HuH-7 (cell line): ENCODE measurements around the gene PIGS.
"Not testable (repeated sequence)": the region's sequence is repeated elsewhere in the genome, so short reads cannot be mapped to it uniquely, and the experiment has no call there.

ENCODE experiments used
- DNase-seq: peaks from one replicate; pipeline ENCODE4 v3.0.0; 2011; ENCODE audit warnings: low spot score

PIGS gene

DNA sequence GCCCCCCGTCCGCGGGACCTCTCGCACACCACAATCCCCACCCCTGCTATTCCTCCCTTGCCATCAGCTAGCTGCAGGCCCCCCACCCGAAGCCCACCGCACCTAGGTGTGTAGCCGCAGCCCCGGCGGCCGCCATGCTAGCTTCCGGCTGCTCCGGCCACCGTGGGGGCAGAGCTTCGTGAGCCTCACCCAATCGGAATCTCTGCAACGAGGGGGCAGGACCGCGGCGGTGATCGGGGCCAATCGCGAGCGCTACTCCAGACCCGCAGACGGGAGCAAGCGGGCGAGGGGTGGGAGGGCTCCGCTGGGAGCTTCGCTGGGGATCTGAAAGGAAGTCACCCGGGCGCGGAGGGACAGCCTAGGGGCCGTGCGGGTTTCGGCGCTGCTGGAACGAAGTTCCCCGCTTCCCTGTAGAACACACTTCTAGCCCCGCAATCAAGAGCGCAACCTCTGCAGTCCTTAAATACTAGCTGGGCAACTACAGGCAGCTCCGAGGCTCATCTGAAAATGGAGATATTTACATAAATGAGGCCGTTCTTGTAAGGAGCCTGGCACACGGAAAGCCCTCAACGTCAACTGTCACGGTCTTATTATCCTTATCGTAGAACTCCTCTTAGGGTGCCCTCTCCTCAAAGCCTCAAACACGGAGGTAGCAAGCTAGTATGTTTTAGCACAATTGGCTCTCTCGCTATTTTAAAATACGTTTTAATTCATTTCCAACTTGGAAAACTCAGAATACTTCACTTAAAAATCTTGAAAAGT lies at the start of gene PIGS:
PIGS (minus strand) TSS at position 164 of the 762 bp plus-strand sequence; CDS start at position 136, 28 bp downstream.
- DNase-seq, result peak; percentile 99

GRCh38 chr17:28620010-28620409 lies 48.7 kb upstream of the PIGS start:
- DNase-seq, result peak; percentile 20

- no peak for DNase-seq
Observed at GRCh38 chr17:28618464-28618863, 47.1 kb upstream of the PIGS start.

GRCh38 chr17:28616281-28616680 lies 45.0 kb upstream of the PIGS start:
- DNase-seq, result no peak

DNA sequence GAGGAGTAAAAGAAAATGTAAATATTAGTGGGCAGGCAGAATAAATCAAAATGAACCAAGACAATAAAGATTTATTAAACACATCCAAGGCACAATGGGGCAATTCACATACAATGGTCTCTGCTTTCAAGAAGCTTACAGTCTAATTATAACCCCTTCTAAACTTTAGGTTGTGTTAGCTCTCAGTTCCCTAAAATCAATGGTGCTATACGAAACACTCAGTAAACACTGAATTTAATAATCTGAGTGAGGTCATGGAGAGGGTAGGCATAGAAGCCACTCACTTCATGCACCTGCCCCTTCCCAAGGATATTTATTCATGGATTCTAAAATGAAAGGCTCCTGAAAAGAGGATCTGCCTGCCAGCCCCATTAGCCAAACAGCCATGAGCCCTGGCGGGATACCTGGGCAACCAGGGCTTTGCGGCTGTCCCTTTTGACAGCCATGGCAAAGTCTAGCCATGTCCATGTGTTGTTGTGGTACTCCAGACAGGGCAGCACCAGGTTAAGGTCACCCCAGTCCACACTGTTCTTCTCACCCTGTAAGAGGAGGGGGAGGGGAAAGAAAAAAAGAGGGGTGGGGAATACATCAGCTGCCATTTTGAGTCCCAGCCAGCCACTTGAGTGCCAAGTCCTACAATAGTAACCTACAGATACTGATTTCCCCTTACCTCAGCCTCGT lies 44.1 kb upstream of the PIGS start:
- DNase-seq, result no peak

- DNase-seq, result no peak
Observed at GRCh38 chr17:28613931-28614381, 42.6 kb upstream of the PIGS start, which contains the start of gene RSKR. TSS of gene RSKR (minus strand) at chr17:28614185. CDS start at chr17:28614161, 24 bp downstream.

DNA sequence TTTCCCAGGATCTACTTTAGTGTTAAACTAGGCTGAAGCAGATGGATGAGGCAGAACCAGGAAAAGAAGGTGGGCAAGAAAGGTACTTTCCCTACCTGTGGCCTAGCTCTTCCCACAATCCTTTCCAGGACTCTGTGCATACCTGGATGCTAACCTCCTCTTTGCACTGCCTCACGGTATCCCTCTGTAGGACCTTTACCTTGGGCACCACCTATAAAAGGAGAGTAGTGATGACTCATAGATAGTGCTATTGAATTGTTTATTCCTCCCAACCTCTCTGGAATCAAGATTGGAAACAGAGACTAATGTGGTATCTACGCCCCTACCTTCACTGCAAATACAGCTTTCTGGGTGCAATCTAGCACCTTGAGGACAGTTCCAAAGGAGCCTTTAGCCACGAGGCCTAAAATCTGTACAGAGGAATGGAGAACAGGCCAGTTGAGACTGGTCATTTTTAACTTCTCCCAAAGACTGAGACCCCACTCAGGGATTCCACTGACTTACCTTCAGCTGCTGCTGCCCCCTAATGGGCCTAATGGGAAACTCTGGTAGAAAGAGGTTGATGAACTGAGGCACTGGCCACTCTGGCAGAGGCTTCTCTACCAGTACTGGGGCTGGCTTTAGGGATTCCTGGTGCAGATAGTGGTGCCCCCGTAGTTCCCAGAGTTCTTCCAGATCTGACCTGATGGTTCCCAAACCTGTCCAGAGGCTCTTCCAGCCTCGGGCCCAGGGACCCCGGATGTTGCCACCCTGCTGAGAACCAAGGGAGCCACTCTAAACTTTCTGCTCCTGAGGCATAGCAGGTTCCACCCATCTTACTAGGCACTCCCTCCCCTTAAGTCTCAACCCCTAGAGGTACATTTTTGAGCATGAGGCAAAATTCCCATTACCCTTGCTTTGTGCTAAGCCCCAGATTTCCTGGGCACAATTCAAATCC lies 41.9 kb upstream of the PIGS start:
- DNase-seq, result peak; percentile 72

- no peak for DNase-seq
Observed at GRCh38 chr17:28612531-28612930, 41.2 kb upstream of the PIGS start.

GRCh38 chr17:28610376-28610775 lies 39.1 kb upstream of the PIGS start:
- DNase-seq, result no peak

GRCh38 chr17:28604031-28604430 lies 32.7 kb upstream of the PIGS start:
- not testable (repeated sequence) for DNase-seq

DNA sequence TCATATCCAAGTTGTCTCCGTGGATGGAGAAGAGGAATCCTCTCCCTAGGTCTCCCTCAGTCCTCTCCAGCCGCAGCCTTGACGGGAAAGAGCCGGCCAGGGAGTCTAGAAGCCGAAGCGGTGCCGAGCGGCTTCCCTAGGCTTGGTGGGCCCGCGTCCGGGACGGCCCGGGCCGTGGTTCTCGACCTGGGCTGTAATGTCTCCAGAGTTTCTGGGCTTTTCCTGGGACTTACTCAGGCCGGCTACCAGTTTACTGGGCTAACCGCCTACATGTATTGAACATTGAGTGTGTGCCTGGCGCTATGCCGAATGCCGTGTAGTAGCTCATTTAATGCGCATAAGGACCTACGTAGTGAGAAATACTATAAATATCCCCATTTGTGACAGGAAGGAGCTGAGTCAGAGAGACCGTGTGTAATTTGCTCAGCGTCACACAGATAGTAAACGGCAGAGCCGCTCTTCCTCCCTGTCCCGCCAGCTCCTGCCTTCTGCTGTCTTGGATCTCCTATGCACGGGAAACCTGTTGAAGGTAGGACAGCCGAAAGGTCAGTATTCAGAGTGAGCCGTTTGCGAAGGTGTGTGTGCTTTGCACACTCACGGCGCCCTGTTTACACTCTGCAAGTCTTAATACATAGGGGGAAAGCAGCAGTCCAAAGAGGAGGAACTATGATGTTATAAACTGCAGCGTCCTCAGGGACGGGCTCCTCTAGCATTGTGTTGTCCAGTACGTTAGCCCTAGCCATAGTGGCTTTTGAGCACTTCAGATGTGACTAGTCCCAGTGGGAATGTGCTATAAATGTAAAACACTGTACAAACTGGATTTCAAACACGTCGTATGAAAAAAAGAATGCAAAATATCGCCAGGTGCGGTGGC lies 28.2 kb upstream of the PIGS start:
- peak; percentile 56 for DNase-seq

- DNase-seq, result peak; percentile 93
Observed at GRCh38 chr17:28598799-28599310, 27.5 kb upstream of the PIGS start, which contains the start of gene SPAG5. TSS of gene SPAG5 (minus strand) at chr17:28599025. CDS start at chr17:28598946, 79 bp downstream.

DNA sequence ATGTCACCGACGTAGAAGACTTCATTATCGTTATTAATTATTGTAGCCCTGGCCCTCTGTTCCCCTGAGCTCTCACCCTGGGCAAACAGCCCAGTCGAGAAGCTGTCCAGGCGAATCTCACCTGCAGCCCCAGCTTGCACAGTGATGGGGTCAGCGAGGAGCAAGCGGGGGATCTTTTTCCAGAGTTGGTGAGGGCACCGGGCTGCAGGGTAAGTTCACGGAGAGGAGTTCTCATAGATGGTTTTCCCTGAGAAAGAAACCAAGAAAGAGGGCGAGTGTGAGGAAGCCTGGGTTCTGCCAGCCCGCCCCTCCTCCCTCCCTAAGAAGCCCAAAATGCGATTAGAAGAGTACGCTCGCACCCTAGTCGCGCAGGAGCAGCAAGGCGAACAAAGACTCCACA lies 27.1 kb upstream of the PIGS start:
- DNase-seq, result no peak

DNA sequence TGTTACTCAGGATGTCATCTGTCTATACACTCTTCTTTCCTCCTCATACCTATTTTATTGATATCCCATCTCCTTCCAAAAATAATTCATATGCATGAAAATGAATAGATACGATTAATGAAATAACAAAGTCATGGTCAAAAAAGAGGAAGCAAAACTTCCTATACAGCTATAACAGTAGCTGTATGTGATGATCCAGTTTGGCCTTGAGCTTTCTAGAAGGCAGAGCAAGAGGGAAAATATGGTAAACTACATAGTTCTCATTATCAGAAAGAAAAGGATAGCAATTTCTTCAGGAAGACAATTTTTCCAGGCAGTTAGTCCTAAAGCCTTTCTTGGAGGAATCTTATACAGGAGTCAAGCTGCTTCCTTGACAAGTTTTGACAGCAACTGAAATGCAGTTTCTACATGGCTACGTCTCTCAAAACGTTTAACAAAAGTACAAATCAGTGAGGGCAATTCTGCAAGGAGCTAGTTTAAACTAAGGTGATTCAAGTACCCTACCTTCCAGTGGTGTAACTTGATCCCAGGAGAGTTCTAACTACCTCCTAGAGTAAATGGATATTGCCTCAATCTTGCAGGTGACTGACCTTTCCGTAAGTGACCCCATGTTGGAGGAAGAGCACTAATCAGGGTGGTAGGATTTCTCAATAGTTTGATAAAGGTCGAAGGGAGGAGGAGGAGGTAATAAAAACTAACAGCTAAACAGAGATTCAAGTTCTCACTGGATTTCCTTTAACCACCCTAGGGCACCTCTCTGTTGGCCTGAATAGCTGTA lies 26.5 kb upstream of the PIGS start:
- DNase-seq, result peak; percentile 57

- no peak for DNase-seq
Observed at GRCh38 chr17:28592260-28592659, 20.9 kb upstream of the PIGS start.

DNA sequence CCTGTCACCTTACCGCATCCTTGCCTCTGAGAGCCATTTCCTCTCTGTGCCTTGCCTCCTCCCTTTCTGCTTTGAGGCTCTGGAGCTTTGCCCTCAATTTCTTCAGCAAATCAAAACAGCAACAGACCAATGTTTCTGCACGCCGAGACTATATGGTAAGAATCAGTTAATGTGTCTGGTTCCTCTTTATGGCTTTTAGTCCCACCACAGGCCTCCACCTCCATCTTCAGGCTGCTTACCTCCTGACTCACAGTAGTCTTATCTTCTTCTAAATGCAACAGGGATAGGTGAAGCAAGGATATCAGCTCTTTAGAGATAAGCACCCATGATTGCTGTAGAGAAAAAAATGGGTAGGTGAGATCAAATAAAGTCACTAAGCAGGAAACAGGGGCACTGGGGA lies 14.5 kb upstream of the PIGS start:
- no peak for DNase-seq

DNA sequence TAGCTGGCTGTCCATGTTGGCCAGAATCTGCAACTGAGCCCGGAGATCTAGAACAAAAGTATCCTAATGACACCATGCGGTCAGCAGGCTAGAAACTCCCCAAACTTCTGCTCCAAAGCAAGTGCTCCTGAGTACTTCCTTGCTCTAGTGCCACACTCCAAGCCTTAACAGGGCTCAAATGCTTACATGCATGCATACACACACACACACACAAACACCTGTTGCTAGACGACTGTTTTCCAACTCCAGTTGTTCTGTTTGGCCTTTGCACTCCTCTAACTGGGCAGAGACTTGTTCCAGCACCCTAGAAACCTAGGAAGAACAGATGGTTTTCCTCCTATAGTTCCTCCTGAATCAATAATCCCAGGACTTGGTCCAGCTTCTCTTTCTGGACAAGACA lies 13.1 kb upstream of the PIGS start:
- DNase-seq, result no peak

- DNase-seq, result no peak
Observed at GRCh38 chr17:28582513-28582912, 11.2 kb upstream of the PIGS start.

DNA sequence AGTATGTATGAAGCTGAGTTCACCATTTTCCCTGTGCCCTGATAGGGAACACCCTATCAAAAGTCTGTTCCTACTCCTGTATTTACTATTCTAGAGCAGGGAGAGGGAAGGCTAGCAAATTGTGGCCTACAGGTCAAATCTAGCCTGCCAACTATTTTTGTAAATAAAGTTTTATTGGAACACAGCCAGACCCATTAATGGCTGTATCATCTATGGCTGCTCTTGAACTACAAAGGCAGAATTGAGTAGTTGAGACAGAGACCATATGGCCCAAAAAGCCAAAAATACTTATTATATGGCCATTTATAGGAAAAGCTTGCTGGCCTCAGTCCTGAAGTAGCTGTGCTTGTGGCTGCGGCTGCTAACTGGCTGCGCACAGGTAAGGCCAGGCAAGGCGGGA lies 9.6 kb upstream of the PIGS start:
- DNase-seq, result no peak

GRCh38 chr17:28579526-28579925 lies 8.2 kb upstream of the PIGS start:
- no peak for DNase-seq
